Panc1 (cell line): ENCODE measurements around the gene RMDN3. TPM values are rescaled to one million over a fixed set of nuclear protein-coding genes. Genes with fewer than 3 reads are reported as not detected.

ENCODE experiments used
- ATAC-seq: fragments of 200-7000 bp; cut with Tn5 transposase; 2 replicates; pipeline ENCODE4 v1.9.1; 2020; ENCODE audit warnings: mild to moderate bottlenecking, moderate library complexity
- BruUV-seq: library from RNA; stranded (reverse); fragments of 400-500 nt; replicated peaks from 2 replicates; lab custom pipeline; 2021; lab: Mats Ljungman, UMichigan
- CTCF ChIA-PET: fragments of 300-600 bp; sonication (Branson Sonifier 250); formaldehyde crosslinking; loops from one replicate; lab custom pipeline; 2022; ENCODE audit warnings: antibody characterized with exemption; lab: Charles Lee
- POLR2A ChIA-PET: fragments of 300-600 bp; sonication (Branson Sonifier 250); formaldehyde crosslinking; loops from one replicate; lab custom pipeline; 2022; ENCODE audit warnings: antibody characterized with exemption; lab: Charles Lee
- DNase-seq: peaks from one replicate; pipeline ENCODE4 v3.0.0-alpha.2; 2010; ENCODE audit warnings: low read depth, low spot score
- H3K27ac ChIP-seq: 2 replicates; pipeline ENCODE4 v1.5.1; 2011; ENCODE audit warnings: mild to moderate bottlenecking, low read length, inconsistent platforms
- H3K27me3 ChIP-seq: fragments of 200-500 bp; sonication (Bioruptor generic); 2 replicates; pipeline ENCODE4 v1.6.0; 2014; ENCODE audit warnings: low read length, inconsistent platforms; ENCODE audit not compliant: control insufficient read depth, insufficient read depth
- H3K36me3 ChIP-seq: fragments of 200-500 bp; sonication (Bioruptor generic); 2 replicates; pipeline ENCODE4 v1.5.1; 2014; ENCODE audit warnings: inconsistent platforms, mild to moderate bottlenecking, low read length, moderate library complexity; ENCODE audit not compliant: control insufficient read depth, insufficient read depth
- H3K4me1 ChIP-seq: 2 replicates; pipeline ENCODE4 v1.5.1; 2011; ENCODE audit warnings: inconsistent platforms, mild to moderate bottlenecking, low read length, moderate library complexity; ENCODE audit not compliant: control insufficient read depth, insufficient read depth
- H3K4me3 ChIP-seq, 2 experiments: 2 replicates each; pipeline ENCODE4 v1.5.1; 2011 to 2012; ENCODE audit warnings: low read depth in 2 of 2, low read length in 2 of 2, mild to moderate bottlenecking in 2 of 2, inconsistent platforms in 1 of 2, moderate library complexity in 1 of 2
- H3K9me3 ChIP-seq: fragments of 200-500 bp; sonication (Bioruptor generic); 2 replicates; pipeline ENCODE4 v1.5.1; 2014; ENCODE audit warnings: low read depth, mild to moderate bottlenecking, inconsistent platforms, low read length, moderate library complexity; ENCODE audit not compliant: control insufficient read depth, insufficient read depth
- POLR2AphosphoS5 ChIP-seq: IDR thresholded peaks from 2 replicates; pipeline ENCODE4 v1.6.1; 2012; ENCODE audit warnings: mild to moderate bottlenecking, low read depth, low read length, moderate library complexity
- SIN3A ChIP-seq: IDR thresholded peaks from 2 replicates; pipeline ENCODE4 v1.6.1; 2012; ENCODE audit warnings: low read depth, mild to moderate bottlenecking, low read length, moderate library complexity, borderline replicate concordance; ENCODE audit not compliant: insufficient read depth
- TCF7L2 ChIP-seq: IDR thresholded peaks from 2 replicates; pipeline ENCODE4 v1.6.1; 2011; ENCODE audit warnings: mild to moderate bottlenecking, low read depth, low read length, inconsistent platforms
- in situ Hi-C: cut with HindIII; loops from 2 replicates; pipeline ENCODE4 v1.10.0; 2016; ENCODE audit warnings: low sequenced_read_pairs, low pct_unique_long_range_greater_than_20kb
- intact Hi-C: fragments of 100-400 bp; cut with micrococcal nuclease; formaldehyde crosslinking; loops from one replicate; pipeline ENCODE4 v1.10.0; 2022; ENCODE audit not compliant: unreplicated experiment
- total RNA-seq: library from RNA; stranded (reverse); gene quantifications from one replicate; pipeline ENCODE4 v1.2.1, GENCODE V29; 2021; ENCODE audit not compliant: unreplicated experiment
- TF ChIP-seq, protein P1 (sequence below), 2 experiments: IDR thresholded peaks; 2 replicates each; pipeline ENCODE4 v1.6.1; 2011 to 2012; ENCODE audit warnings: low read depth in 2 of 2, control low read depth in 1 of 2, low read length in 1 of 2, mild to moderate bottlenecking in 1 of 2, moderate library complexity in 1 of 2; ENCODE audit not compliant: insufficient read depth in 1 of 2
- TF ChIP-seq, protein P2 (sequence below): fragments of 450-650 bp; IDR thresholded peaks from 2 replicates; pipeline ENCODE4 v1.5.1; 2017; ENCODE audit warnings: mild to moderate bottlenecking

Gene RMDN3
- total RNA-seq, 1 experiment from 2014 or later: 33.2 TPM

- no peak for DNase-seq
- H3K36me3 ChIP-seq: no peaks in the 10 kb centered on the region
- BruUV-seq: no TSS peak
- ATAC-seq: no peak
- H3K4me3 ChIP-seq: no peak overlapping the region
- intact Hi-C loops (no loop called here), in situ Hi-C loops (no loop called here)
- H3K27me3 ChIP-seq: no peaks in the 10 kb centered on the region
- TF ChIP-seq SIN3A (no peak), POLR2AphosphoS5 (no peak), TCF7L2 (no peak)
- TF ChIP-seq, protein P1, sequence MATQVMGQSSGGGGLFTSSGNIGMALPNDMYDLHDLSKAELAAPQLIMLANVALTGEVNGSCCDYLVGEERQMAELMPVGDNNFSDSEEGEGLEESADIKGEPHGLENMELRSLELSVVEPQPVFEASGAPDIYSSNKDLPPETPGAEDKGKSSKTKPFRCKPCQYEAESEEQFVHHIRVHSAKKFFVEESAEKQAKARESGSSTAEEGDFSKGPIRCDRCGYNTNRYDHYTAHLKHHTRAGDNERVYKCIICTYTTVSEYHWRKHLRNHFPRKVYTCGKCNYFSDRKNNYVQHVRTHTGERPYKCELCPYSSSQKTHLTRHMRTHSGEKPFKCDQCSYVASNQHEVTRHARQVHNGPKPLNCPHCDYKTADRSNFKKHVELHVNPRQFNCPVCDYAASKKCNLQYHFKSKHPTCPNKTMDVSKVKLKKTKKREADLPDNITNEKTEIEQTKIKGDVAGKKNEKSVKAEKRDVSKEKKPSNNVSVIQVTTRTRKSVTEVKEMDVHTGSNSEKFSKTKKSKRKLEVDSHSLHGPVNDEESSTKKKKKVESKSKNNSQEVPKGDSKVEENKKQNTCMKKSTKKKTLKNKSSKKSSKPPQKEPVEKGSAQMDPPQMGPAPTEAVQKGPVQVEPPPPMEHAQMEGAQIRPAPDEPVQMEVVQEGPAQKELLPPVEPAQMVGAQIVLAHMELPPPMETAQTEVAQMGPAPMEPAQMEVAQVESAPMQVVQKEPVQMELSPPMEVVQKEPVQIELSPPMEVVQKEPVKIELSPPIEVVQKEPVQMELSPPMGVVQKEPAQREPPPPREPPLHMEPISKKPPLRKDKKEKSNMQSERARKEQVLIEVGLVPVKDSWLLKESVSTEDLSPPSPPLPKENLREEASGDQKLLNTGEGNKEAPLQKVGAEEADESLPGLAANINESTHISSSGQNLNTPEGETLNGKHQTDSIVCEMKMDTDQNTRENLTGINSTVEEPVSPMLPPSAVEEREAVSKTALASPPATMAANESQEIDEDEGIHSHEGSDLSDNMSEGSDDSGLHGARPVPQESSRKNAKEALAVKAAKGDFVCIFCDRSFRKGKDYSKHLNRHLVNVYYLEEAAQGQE (IDR thresholded peaks at IDR 0.05; ENCODE audit: insufficient read depth in 1 of 2, low read depth in 2 of 2, low read length in 1 of 2): no peak
- TF ChIP-seq, protein P2, sequence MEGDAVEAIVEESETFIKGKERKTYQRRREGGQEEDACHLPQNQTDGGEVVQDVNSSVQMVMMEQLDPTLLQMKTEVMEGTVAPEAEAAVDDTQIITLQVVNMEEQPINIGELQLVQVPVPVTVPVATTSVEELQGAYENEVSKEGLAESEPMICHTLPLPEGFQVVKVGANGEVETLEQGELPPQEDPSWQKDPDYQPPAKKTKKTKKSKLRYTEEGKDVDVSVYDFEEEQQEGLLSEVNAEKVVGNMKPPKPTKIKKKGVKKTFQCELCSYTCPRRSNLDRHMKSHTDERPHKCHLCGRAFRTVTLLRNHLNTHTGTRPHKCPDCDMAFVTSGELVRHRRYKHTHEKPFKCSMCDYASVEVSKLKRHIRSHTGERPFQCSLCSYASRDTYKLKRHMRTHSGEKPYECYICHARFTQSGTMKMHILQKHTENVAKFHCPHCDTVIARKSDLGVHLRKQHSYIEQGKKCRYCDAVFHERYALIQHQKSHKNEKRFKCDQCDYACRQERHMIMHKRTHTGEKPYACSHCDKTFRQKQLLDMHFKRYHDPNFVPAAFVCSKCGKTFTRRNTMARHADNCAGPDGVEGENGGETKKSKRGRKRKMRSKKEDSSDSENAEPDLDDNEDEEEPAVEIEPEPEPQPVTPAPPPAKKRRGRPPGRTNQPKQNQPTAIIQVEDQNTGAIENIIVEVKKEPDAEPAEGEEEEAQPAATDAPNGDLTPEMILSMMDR: no peak
- no peaks in the 10 kb centered on the region for H3K4me1 ChIP-seq
- H3K9me3 ChIP-seq: no peaks in the 10 kb centered on the region
- ChIA-PET CTCF (interaction anchor here (0.7 kb wide), 1 partner anchor 225 kb away, joined by 7 read pairs; no protein-coding TSS in a partner anchor), POLR2A (interaction anchor here (0.7 kb wide), 1 partner anchor 11 kb away, joined by 5 read pairs; no protein-coding TSS in a partner anchor)
- H3K27ac ChIP-seq: no peak overlapping the region
Measured at GRCh38 chr15:40743485-40743901, 11.6 kb downstream of the RMDN3 start.

- no peaks in the 10 kb centered on the region for H3K4me1 ChIP-seq
- H3K4me3 ChIP-seq: no peak overlapping the region
- CTCF ChIA-PET: interaction anchor here (0.6 to 0.7 kb wide), 3 partner anchors 138 to 188 kb away, joined by 3 to 7 read pairs (median 3); no protein-coding TSS in a partner anchor
- DNase-seq (no peak), ATAC-seq (0 out of 2 replicates have a peak, but pooled peaks have one; percentile 31)
- intact Hi-C loops (no loop called here), in situ Hi-C loops (no loop called here)
- H3K9me3 ChIP-seq: no peaks in the 10 kb centered on the region
- TF ChIP-seq, protein P1 (IDR thresholded peaks at IDR 0.05; ENCODE audit: insufficient read depth in 1 of 2, low read depth in 2 of 2, low read length in 1 of 2): no peak
- TF ChIP-seq POLR2AphosphoS5 (no peak), TCF7L2 (no peak), SIN3A (no peak)
- TF ChIP-seq, protein P2: no peak; the same call in 1 of the 2 replicates
- POLR2A ChIA-PET: no interaction called here
- H3K36me3 ChIP-seq: peaks cover 9% of the 10 kb centered on the region; the same call in 1 of the 2 replicates
- no peak overlapping the region for H3K27ac ChIP-seq
- no TSS peak for BruUV-seq
- no peaks in the 10 kb centered on the region for H3K27me3 ChIP-seq
Measured at GRCh38 chr15:40739854-40740253, 15.2 kb downstream of the RMDN3 start.
